Measurements from ENCODE around the gene CDKN2B. TPM values are rescaled to one million over a fixed set of nuclear protein-coding genes. Genes with fewer than 3 reads are reported as not detected.

The CDKN2B gene
- total RNA-seq, 1 experiment from 2014 or later, result 9.8 TPM

- no peak for TF ChIP-seq TCF7L2 (IDR thresholded peaks at IDR 0.05; ENCODE audit: borderline replicate concordance, extremely low read depth, insufficient read depth, insufficient read length)
- TF ChIP-seq POLR2A (IDR thresholded peaks at IDR 0.05; ENCODE audit: borderline replicate concordance, extremely low read depth, insufficient read depth, insufficient read length), result no peak
- no peak for TF ChIP-seq SP1 (IDR thresholded peaks at IDR 0.05; ENCODE audit: low read depth)
- no peak for TF ChIP-seq ELF1 (IDR thresholded peaks at IDR 0.05; ENCODE audit: borderline replicate concordance, low read depth)
Observed at GRCh38 chr9:21966140-21966851, 42.8 kb downstream of the CDKN2B start (continued).

GRCh38 chr9:21965401-21965951 is 43.6 kb downstream of the CDKN2B start:
- no peaks in the 10 kb centered on the region for H3K9me3 ChIP-seq (ENCODE audit: control insufficient read depth in 1 of 2, insufficient read depth in 1 of 2, low read depth in 1 of 2, low read length in 2 of 2)
- BruUV-seq (replicated peaks), result no TSS peak
- no peak for TF ChIP-seq ZBTB33 (IDR thresholded peaks at IDR 0.05; ENCODE audit: extremely low read depth, insufficient replicate concordance, low read length)
- TF ChIP-seq, protein P1, sequence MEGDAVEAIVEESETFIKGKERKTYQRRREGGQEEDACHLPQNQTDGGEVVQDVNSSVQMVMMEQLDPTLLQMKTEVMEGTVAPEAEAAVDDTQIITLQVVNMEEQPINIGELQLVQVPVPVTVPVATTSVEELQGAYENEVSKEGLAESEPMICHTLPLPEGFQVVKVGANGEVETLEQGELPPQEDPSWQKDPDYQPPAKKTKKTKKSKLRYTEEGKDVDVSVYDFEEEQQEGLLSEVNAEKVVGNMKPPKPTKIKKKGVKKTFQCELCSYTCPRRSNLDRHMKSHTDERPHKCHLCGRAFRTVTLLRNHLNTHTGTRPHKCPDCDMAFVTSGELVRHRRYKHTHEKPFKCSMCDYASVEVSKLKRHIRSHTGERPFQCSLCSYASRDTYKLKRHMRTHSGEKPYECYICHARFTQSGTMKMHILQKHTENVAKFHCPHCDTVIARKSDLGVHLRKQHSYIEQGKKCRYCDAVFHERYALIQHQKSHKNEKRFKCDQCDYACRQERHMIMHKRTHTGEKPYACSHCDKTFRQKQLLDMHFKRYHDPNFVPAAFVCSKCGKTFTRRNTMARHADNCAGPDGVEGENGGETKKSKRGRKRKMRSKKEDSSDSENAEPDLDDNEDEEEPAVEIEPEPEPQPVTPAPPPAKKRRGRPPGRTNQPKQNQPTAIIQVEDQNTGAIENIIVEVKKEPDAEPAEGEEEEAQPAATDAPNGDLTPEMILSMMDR (IDR thresholded peaks at IDR 0.05 in 2 of 3, conservative IDR thresholded peaks at IDR 0.05 in 1 of 3; ENCODE audit: borderline replicate concordance in 1 of 3, insufficient read depth in 1 of 3, low read depth in 2 of 3, low read length in 2 of 3), result peak in 2 of 3 experiments; percentile 16 to 24; a peak in 2 of 6 replicates
- H3K27me3 ChIP-seq (ENCODE audit: insufficient read depth, low read length), result no peaks in the 10 kb centered on the region
- no peaks in the 10 kb centered on the region for H3K9me2 ChIP-seq (ENCODE audit: insufficient read depth)
- H3K4me1 ChIP-seq (ENCODE audit: control insufficient read depth in 1 of 2, insufficient read depth in 2 of 2, low read length in 2 of 2), result no peaks in the 10 kb centered on the region
- ChIA-PET RAD21 (ENCODE audit: low non-redundant PET in 1 of 2, low total read pairs in 2 of 2, uncharacterized antibody in 2 of 2, unreplicated experiment in 2 of 2) (no interaction called here), POLR2A (no interaction called here), CTCF (no interaction called here)
- no peak overlapping the region for H3K4me3 ChIP-seq (replicated peaks in 1 of 2; ENCODE audit: low read depth in 1 of 2, low read length in 2 of 2)
- no peak overlapping the region for H3K27ac ChIP-seq (ENCODE audit: low read depth, low read length)
- no peak overlapping the region for H2AFZ ChIP-seq (ENCODE audit: low read depth, low read length, poor library complexity, severe bottlenecking)
- no peaks in the 10 kb centered on the region for H3K79me2 ChIP-seq (ENCODE audit: insufficient read depth, low read length)
- no peak for DNase-seq (ENCODE audit: low read depth, low spot score)
- intact Hi-C loops (cut with micrococcal nuclease), result no loop called here
- peak; percentile 81 for ATAC-seq
- H3K36me3 ChIP-seq (ENCODE audit: control insufficient read depth in 1 of 2, insufficient read depth in 2 of 2, low read length in 2 of 2), result peaks cover 0 to 11% of the 10 kb centered on the region in 2 experiments; a peak in 1 of 4 replicates
- no peaks in the 10 kb centered on the region for H4K20me1 ChIP-seq (ENCODE audit: insufficient read depth)
- H3K4me2 ChIP-seq (ENCODE audit: low read length), result peak overlapping the region; percentile 41
- H3K9ac ChIP-seq (ENCODE audit: low read length), result no peak overlapping the region
